ENCODE data around the gene BAZ2B.

The BAZ2B gene

GRCh38 chr2:159615367-159616285, 722 bp downstream of the BAZ2B start:
- peak; percentile 11 for DNase-seq

- DNase-seq, result no peak
These were observed 1.6 kb downstream of the BAZ2B start for GRCh38 chr2:159614534-159615366.

GRCh38 chr2:159613651-159614285, 2.6 kb downstream of the BAZ2B start:
- no peak for DNase-seq

GRCh38 chr2:159613091-159613490, 3.3 kb downstream of the BAZ2B start:
- no peak for DNase-seq

GRCh38 chr2:159612255-159612901, 4.0 kb downstream of the BAZ2B start:
- no peak for DNase-seq

GRCh38 chr2:159609811-159610549, 6.4 kb downstream of the BAZ2B start:
- no peak for DNase-seq

GRCh38 chr2:159608723-159609308, 7.5 kb downstream of the BAZ2B start:
- DNase-seq, result no peak

GRCh38 chr2:159608108-159608507, 8.2 kb downstream of the BAZ2B start:
- no peak for DNase-seq

GRCh38 chr2:159606287-159606686, 10.1 kb downstream of the BAZ2B start:
- DNase-seq, result no peak

- DNase-seq, result no peak
These were observed 10.7 kb downstream of the BAZ2B start for GRCh38 chr2:159605441-159606178.

GRCh38 chr2:159604159-159604558, 12.2 kb downstream of the BAZ2B start:
- DNase-seq, result no peak

GRCh38 chr2:159600752-159601151, 15.6 kb downstream of the BAZ2B start:
- DNase-seq, result no peak

- DNase-seq, result no peak
These were observed 20.8 kb downstream of the BAZ2B start for GRCh38 chr2:159595410-159596046.

- no peak for DNase-seq
These were observed 23.9 kb downstream of the BAZ2B start for GRCh38 chr2:159592441-159592840.

GRCh38 chr2:159591221-159591620, 25.1 kb downstream of the BAZ2B start:
- no peak for DNase-seq

- no peak for DNase-seq
These were observed 27.1 kb downstream of the BAZ2B start for GRCh38 chr2:159589286-159589685.

GRCh38 chr2:159586034-159586433, 30.3 kb downstream of the BAZ2B start:
- DNase-seq, result no peak

GRCh38 chr2:159585622-159586021, 30.7 kb downstream of the BAZ2B start:
- no peak for DNase-seq

- no peak for DNase-seq
These were observed 31.6 kb downstream of the BAZ2B start for GRCh38 chr2:159584796-159585195.
